Measurements from ENCODE around the gene LHPP. TPM values are rescaled to one million over a fixed set of nuclear protein-coding genes. Genes with fewer than 3 reads are reported as not detected.

The LHPP gene
- polyA plus RNA-seq, 3 donors: 19.1 to 24.0 (median 20.0) TPM

GRCh38 chr10:124616040-124616835 is 154.6 kb downstream of the LHPP start:
- DNase-seq (ENCODE audit: low read depth in 3 of 3, low spot score in 2 of 3): no peak

- DNase-seq (ENCODE audit: low read depth in 3 of 3, low spot score in 2 of 3): no peak
Measured at GRCh38 chr10:124616836-124617130, 155.2 kb downstream of the LHPP start.

GRCh38 chr10:124618470-124619073 is 156.9 kb downstream of the LHPP start:
- DNase-seq (ENCODE audit: low read depth in 3 of 3, low spot score in 2 of 3): no peak

- DNase-seq (ENCODE audit: low read depth in 3 of 3, low spot score in 2 of 3): no peak
Measured at GRCh38 chr10:124619195-124619594, 157.6 kb downstream of the LHPP start.

DNA sequence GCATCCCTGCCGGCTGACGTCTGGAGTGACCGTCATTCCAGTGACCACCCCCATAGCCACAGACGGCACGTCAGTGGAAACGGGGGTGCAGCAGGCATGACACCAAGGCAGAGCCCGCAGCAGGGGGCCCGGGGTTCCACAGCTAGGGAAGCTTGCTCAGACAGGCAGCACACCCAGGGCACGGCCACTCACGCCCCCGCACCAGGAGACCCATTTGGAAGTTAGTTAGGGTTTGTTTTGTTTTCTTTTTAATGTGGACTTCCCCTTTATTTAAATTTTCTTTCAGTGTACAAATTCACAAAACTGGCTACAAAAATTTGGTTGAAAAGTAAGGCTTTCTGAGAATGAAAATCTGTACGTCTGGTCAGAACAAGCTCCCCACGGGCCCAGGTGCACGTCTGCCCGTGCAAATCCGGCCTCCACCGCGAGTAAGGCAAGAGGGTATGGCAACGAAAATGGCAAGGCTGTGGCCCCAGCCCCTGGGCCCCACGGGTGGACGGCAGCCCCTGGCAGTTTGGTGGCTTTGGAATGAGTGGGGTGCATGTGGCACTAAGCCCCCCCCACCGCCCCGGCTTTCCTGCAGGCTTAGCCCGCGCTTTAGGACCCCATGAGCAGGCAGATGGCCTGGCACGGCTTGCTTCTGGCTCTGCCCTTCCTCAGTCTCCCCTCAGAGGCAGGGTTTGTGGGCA is 158.3 kb downstream of the LHPP start:
- no peak for DNase-seq (ENCODE audit: low read depth in 3 of 3, low spot score in 2 of 3)

DNA sequence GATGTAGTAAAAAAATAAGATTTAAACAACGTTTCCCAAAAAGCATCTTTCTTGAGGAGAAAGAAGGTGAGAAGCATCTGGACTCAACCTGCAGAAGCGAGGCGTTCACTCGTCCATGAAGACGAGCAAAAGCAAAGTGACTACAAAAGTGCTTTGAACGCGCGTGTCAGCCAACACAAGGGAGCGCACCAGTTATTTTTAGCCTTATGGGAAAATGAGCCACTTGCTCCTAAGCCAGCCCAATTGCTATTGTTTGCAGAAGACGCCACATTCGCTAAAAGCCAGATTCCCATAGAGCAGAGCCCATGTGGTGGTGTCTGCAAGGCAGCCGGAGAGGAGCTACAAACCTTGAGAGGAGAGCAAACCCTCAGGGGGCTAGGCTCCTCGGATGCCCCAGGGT is 160.0 kb downstream of the LHPP start:
- no peak for DNase-seq (ENCODE audit: low read depth in 3 of 3, low spot score in 2 of 3)

DNA sequence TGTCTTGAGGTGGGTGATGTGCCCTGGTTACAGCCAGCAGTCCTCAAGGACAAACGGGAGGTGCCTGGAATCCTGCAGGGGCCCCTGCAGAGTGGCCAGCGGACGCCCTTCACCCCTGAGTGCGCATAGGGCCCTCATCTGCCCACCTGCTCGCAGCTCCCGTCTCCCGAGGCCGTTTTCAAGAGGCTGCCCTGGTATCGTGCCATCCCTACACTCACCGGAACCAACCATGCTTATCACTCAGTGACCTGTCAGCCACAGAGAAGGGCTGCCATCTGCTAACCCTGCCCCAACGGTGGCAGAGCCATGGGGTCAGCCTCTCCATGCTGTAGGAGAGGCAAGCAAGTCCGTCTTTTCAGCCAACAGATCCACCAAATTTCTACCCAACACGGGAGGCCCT is 160.5 kb downstream of the LHPP start:
- no peak for DNase-seq (ENCODE audit: low read depth in 3 of 3, low spot score in 2 of 3)

DNA sequence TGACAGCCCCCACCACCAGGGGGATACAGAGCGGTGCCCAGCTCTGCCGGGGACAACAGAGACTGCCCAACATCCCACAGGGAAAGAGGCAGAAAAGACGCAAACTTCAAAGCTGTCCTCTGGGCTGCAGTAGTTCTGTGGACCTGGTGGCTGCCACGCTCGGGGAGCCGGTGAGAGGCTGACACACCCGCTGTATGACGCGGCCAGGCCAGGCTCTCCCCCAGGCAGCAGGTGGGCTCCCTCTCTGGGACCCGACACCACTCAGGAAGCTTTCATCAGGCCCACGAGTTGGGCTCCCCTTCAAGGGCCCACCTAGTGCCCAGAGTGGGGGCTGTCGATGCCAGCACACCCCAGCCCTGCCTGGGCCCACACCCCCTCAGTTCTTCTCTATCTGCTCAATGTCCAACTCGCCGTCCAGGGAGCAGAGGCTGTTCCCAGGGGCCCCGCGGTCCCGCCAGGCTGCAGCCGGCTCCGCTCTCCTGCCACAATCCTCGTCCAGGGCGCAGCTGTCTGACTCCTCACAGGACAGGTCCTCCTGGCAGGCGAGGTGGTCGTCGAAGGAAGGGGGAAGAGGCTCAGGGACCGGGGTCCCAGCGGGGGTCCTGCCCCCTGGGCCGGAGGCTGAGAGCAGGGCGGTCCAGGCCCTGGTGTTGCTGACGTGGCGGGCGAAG is 161.4 kb downstream of the LHPP start:
- no peak for DNase-seq (ENCODE audit: low read depth in 3 of 3, low spot score in 2 of 3)

DNA sequence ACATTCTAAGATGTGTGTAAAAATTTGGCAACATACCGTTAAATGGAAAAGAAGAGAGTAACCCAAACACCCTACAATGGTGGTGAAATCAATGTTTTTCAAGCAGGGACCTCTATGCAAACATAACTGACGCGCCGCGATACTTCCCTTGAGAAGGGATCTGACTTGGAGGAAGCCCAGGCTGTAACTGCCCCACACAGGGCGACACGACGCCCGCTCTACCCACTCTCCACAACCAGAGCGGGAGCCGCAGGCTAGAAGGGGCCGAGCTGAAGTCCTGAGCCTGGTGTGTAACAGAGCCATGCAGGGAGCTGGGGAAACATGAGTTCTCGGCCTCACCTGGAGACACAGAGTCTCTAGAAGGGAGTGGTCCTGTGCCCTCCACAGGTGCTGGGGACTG is 162.4 kb downstream of the LHPP start:
- no peak for DNase-seq (ENCODE audit: low read depth in 3 of 3, low spot score in 2 of 3)

GRCh38 chr10:124624466-124624865 is 162.8 kb downstream of the LHPP start:
- no peak for DNase-seq (ENCODE audit: low read depth in 3 of 3, low spot score in 2 of 3)

DNA sequence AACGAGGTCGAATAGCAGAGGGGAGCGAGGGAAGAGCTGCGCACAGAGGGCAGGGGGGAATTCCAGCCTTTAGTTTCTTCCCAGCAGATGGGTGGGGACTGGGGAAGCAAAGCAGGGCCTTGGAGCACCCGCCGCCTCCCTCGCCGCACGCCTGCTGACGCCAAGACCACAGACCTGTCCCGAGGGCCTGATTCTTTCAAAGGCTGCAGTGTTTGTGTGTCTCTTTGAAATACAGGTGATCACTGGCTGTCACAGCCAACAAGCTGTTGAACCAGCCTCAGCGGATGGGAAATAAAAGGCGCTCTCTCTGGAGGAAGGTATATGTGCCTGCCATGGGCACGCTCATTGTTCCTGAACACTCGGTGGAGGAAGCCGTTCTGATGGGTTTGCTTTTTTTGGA is 163.3 kb downstream of the LHPP start:
- DNase-seq (ENCODE audit: low read depth in 3 of 3, low spot score in 2 of 3): no peak

DNA sequence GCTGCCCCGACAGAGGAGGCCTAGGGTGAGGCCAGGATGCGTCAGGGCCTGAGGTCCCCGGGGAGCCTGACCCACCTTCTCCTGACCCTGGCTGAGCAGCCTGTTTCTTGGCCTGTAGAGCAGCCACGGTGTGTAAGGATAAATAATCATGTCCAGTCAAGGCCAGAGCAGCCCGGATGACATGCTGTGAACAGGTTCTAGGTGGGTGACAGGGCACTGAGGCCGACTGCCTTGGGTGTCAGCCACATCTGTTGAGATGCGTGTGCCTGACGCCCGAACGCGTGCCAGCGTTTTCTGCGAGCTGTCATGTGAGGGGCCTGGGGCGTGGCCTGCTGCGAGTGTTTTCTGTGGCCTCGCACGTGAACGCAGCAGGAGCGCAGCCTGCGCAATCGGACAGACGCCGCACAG is 164.2 kb downstream of the LHPP start:
- DNase-seq (ENCODE audit: low read depth in 3 of 3, low spot score in 2 of 3): no peak

- no peak for DNase-seq (ENCODE audit: low read depth in 3 of 3, low spot score in 2 of 3)
Measured at GRCh38 chr10:124626759-124627380, 165.2 kb downstream of the LHPP start.

DNA sequence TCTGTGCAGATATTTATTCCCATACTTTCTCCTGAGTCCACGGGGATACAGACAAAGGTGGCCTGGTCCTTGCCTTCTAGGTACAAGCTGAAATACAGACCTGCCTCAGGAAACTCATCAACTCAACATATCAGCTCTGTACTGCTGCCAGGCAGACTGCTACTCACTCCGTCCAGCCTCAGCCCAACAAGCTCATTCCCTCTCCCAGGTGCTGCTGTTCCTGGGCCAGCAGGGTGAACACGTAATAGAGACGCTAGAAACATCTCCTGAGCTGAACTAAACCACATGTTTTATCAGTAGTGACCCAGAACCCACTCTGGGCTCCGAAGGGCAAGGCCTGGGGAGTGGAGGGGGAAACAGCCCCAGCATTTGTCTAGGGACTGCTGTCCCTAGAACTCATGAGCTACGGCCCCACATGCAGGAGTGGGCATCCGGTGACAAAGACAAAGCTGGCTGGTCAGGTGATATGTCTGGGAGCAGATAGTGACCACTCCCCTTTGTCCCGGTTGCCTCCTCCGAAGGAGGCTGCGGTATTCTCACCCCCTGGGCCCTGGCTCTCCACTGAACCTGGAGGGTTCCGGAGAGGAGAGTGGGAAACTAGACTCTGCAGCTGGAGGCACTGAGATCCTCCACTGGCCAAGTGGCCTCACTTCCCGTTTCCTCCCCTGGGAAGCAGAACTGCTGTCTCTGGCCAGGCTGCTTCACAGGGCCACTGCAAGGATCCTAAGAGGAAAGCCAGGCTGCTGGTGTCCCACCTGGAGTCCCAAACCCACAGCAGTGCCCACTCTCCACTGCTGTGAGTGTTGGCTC is 166.4 kb downstream of the LHPP start:
- no peak for DNase-seq (ENCODE audit: low read depth in 3 of 3, low spot score in 2 of 3)

DNA sequence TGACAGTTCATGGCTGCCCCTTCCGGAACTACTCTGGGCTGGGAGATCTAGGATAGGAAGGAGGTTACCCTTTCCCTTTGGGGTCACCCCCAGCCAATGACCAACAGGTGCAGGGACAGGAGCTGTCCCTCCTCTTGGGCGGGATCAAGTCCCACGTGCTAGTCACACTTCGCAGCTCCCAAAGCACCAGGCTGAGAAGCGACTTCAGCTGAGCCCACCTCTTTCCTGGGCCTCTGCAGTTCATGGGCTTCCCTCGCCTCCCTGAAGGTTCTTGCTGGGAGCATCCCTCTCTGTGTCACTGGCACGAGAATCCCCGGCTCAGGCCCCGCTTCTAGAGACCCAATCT is 167.0 kb downstream of the LHPP start:
- DNase-seq (ENCODE audit: low read depth in 3 of 3, low spot score in 2 of 3): no peak

DNA sequence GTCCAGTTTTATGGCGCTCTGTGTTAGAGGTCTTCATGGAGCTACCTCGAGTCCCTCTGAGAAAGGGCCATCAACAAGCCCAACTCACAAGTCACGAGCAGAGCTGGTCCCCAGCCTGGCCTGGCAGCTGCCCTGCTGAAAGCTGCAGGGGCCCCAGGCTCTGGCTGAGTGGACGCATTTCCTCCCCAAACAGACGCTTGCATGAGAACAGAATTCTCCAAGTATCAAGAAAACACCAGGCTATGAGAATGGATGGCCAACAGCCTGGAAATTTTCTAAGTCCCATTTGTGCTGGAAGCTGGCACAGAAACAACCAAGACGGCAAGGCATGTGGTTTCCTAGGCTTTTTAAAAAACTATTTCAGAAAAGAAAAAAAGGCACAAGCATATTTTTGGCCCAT is 167.8 kb downstream of the LHPP start:
- DNase-seq (ENCODE audit: low read depth in 3 of 3, low spot score in 2 of 3): no peak

GRCh38 chr10:124629842-124630241 is 168.2 kb downstream of the LHPP start:
- DNase-seq (ENCODE audit: low read depth in 3 of 3, low spot score in 2 of 3): no peak

DNA sequence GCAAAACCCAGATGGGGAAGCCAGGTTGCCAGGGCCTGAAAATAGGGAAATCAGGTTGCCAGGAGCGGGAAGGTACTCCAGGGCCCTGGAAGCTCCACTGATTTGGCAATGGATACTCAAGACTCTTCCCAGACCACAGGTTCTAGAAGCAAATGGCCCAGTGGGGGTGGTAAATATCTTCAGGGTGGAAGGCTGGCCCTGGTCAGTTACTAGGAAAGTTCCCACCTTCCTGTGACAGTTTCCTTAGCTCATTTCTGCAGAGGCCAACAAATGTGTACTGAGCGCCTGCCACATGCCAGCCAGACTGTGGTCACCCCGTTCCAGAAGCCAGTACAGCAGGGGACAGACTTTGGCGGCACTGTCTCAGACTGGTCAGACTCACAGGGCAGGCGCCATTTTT is 168.9 kb downstream of the LHPP start:
- no peak for DNase-seq (ENCODE audit: low read depth in 3 of 3, low spot score in 2 of 3)

DNA sequence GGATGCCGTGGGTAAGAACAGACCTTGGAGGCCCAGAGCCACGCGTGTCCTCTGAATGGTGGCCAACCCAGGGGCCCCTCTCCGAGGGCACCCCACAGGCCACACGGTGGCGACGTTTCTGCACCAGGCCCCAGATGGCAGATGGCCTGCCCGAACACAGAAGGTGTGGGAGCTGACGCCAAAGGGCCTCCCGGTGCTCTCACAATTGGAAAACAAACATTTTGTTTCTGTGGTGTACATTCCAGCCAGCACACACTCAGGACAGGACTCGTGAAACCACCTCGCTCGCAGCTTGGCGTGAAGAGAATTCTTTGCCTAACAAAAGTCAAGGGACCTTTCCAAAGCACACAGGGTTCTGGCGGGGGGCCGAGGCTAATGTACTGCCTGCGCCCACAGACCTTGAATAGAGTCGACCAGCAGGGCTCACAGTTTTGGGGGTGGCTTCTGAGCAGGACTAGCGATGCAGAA is 170.5 kb downstream of the LHPP start:
- DNase-seq (ENCODE audit: low read depth in 3 of 3, low spot score in 2 of 3): no peak

DNA sequence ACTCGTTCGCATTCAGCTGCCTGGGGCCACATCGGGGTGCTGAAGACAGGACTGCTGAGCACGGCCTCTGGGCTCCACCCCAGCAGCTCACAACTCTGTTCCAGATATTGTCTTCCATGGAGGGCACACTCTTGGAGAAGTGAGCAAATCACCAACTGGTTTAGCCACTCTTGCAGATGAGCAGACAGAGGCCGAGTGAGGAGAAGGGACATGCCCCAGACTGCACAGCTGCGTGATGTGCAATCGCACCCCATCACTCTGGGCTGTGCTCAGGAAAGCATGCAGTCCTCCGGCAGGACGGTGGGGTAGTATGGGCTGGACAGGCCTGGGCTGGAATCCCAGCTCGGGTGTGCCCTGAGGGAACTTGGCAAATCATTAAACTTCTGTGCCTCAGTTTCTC is 170.9 kb downstream of the LHPP start:
- DNase-seq (ENCODE audit: low read depth in 3 of 3, low spot score in 2 of 3): no peak

Data from right renal cortex interstitium (tissue), 3 donors.